ENCODE measurements around the gene THEM5.

DNA sequence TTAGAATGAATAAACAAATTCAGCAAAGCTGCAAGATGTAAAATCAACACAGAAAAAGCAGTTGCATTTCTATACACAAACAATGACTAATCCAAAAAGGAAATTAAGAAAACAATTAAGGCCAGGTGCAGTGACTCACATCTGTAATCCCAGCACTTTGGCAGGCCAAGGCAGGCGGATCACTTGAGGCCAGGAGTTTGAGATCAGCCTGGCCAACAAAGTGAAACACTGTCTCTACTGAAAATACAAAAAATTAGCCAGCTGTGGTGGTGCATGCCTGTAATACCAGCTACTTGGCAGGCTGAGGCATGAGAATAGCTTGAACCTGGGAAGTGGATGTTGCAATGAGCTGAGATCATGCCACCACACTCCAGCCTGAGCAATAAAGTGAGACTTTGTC is 33.5 kb upstream of the THEM5 start:
- TF ChIP-seq, protein P1, sequence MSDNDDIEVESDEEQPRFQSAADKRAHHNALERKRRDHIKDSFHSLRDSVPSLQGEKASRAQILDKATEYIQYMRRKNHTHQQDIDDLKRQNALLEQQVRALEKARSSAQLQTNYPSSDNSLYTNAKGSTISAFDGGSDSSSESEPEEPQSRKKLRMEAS (IDR thresholded peaks at IDR 0.05), result no peak
- TF ChIP-seq, protein P2, sequence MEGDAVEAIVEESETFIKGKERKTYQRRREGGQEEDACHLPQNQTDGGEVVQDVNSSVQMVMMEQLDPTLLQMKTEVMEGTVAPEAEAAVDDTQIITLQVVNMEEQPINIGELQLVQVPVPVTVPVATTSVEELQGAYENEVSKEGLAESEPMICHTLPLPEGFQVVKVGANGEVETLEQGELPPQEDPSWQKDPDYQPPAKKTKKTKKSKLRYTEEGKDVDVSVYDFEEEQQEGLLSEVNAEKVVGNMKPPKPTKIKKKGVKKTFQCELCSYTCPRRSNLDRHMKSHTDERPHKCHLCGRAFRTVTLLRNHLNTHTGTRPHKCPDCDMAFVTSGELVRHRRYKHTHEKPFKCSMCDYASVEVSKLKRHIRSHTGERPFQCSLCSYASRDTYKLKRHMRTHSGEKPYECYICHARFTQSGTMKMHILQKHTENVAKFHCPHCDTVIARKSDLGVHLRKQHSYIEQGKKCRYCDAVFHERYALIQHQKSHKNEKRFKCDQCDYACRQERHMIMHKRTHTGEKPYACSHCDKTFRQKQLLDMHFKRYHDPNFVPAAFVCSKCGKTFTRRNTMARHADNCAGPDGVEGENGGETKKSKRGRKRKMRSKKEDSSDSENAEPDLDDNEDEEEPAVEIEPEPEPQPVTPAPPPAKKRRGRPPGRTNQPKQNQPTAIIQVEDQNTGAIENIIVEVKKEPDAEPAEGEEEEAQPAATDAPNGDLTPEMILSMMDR (IDR thresholded peaks at IDR 0.05 in 2 of 3, conservative IDR thresholded peaks at IDR 0.05 in 1 of 3; ENCODE audit: borderline replicate concordance in 1 of 3, insufficient read depth in 1 of 3, low read depth in 2 of 3, low read length in 2 of 3), result no peak
- TF ChIP-seq, protein P3, sequence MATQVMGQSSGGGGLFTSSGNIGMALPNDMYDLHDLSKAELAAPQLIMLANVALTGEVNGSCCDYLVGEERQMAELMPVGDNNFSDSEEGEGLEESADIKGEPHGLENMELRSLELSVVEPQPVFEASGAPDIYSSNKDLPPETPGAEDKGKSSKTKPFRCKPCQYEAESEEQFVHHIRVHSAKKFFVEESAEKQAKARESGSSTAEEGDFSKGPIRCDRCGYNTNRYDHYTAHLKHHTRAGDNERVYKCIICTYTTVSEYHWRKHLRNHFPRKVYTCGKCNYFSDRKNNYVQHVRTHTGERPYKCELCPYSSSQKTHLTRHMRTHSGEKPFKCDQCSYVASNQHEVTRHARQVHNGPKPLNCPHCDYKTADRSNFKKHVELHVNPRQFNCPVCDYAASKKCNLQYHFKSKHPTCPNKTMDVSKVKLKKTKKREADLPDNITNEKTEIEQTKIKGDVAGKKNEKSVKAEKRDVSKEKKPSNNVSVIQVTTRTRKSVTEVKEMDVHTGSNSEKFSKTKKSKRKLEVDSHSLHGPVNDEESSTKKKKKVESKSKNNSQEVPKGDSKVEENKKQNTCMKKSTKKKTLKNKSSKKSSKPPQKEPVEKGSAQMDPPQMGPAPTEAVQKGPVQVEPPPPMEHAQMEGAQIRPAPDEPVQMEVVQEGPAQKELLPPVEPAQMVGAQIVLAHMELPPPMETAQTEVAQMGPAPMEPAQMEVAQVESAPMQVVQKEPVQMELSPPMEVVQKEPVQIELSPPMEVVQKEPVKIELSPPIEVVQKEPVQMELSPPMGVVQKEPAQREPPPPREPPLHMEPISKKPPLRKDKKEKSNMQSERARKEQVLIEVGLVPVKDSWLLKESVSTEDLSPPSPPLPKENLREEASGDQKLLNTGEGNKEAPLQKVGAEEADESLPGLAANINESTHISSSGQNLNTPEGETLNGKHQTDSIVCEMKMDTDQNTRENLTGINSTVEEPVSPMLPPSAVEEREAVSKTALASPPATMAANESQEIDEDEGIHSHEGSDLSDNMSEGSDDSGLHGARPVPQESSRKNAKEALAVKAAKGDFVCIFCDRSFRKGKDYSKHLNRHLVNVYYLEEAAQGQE (IDR thresholded peaks at IDR 0.05; ENCODE audit: low read depth), result no peak
- no peak for TF ChIP-seq POLR2A (IDR thresholded peaks at IDR 0.05; ENCODE audit: borderline replicate concordance, extremely low read depth, insufficient read depth, insufficient read length)
